Panc1 (cell line): Measurements from ENCODE around the gene HNRNPF.

Experiments
- CTCF ChIP-seq: fragments of 450-650 bp; IDR thresholded peaks from 2 replicates; pipeline ENCODE4 v1.5.1; 2017; ENCODE audit warnings: mild to moderate bottlenecking
- SIN3A ChIP-seq: IDR thresholded peaks from 2 replicates; pipeline ENCODE4 v1.6.1; 2012; ENCODE audit warnings: low read depth, mild to moderate bottlenecking, low read length, moderate library complexity, borderline replicate concordance; ENCODE audit not compliant: insufficient read depth
- TF ChIP-seq, protein P1 (sequence below), 2 experiments: IDR thresholded peaks; 2 replicates each; pipeline ENCODE4 v1.6.1; 2011 to 2012; ENCODE audit warnings: low read depth in 2 of 2, control low read depth in 1 of 2, low read length in 1 of 2, mild to moderate bottlenecking in 1 of 2, moderate library complexity in 1 of 2; ENCODE audit not compliant: insufficient read depth in 1 of 2

GRCh38 chr10:43383204-43383971, 25.6 kb downstream of the HNRNPF start:
- TF ChIP-seq, protein P1, sequence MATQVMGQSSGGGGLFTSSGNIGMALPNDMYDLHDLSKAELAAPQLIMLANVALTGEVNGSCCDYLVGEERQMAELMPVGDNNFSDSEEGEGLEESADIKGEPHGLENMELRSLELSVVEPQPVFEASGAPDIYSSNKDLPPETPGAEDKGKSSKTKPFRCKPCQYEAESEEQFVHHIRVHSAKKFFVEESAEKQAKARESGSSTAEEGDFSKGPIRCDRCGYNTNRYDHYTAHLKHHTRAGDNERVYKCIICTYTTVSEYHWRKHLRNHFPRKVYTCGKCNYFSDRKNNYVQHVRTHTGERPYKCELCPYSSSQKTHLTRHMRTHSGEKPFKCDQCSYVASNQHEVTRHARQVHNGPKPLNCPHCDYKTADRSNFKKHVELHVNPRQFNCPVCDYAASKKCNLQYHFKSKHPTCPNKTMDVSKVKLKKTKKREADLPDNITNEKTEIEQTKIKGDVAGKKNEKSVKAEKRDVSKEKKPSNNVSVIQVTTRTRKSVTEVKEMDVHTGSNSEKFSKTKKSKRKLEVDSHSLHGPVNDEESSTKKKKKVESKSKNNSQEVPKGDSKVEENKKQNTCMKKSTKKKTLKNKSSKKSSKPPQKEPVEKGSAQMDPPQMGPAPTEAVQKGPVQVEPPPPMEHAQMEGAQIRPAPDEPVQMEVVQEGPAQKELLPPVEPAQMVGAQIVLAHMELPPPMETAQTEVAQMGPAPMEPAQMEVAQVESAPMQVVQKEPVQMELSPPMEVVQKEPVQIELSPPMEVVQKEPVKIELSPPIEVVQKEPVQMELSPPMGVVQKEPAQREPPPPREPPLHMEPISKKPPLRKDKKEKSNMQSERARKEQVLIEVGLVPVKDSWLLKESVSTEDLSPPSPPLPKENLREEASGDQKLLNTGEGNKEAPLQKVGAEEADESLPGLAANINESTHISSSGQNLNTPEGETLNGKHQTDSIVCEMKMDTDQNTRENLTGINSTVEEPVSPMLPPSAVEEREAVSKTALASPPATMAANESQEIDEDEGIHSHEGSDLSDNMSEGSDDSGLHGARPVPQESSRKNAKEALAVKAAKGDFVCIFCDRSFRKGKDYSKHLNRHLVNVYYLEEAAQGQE (IDR thresholded peaks at IDR 0.05; ENCODE audit: insufficient read depth in 1 of 2, low read depth in 2 of 2, low read length in 1 of 2): no peak
- no peak for TF ChIP-seq CTCF
- no peak for TF ChIP-seq SIN3A
